SK-N-SH treated with all-trans-retinoic acid at 6 μM for 48 hours (cell line): ENCODE measurements around the gene TEX36.

Experiments
- ATAC-seq: fragments of 200-7000 bp; cut with Tn5 transposase; 3 replicates; pipeline ENCODE4 v1.9.1; 2020; ENCODE audit warnings: mild to moderate bottlenecking, moderate library complexity
- GLIS3 ChIP-seq: fragments of 250-450 bp; sonication (Bioruptor Pico); IDR thresholded peaks from 2 replicates; pipeline ENCODE4 v1.5.0; 2020; ENCODE audit warnings: mild to moderate bottlenecking, moderate library complexity
- OSR1 ChIP-seq: fragments of 250-450 bp; sonication (Bioruptor Pico); IDR thresholded peaks from 2 replicates; pipeline ENCODE4 v1.8.0; 2022; ENCODE audit warnings: moderate library complexity, mild to moderate bottlenecking, inconsistent platforms
- SNAI2 ChIP-seq: fragments of 250-450 bp; sonication (Bioruptor Pico); IDR thresholded peaks from 2 replicates; pipeline ENCODE4 v1.5.0; 2020; ENCODE audit warnings: mild to moderate bottlenecking, moderate library complexity
- TCF4 ChIP-seq: fragments of 250-450 bp; sonication (Bioruptor Pico); IDR thresholded peaks from 2 replicates; pipeline ENCODE4 v1.8.0; 2021; ENCODE audit warnings: mild to moderate bottlenecking, moderate library complexity, borderline replicate concordance
- ZFP30 ChIP-seq: fragments of 450-650 bp; formaldehyde crosslinking; IDR thresholded peaks from 2 replicates; pipeline ENCODE4 v1.5.0; 2022; ENCODE audit warnings: mild to moderate bottlenecking, moderate library complexity
- ZNF70 ChIP-seq: fragments of 450-650 bp; formaldehyde crosslinking; IDR thresholded peaks from 2 replicates; pipeline ENCODE4 v1.5.0; 2020; ENCODE audit warnings: mild to moderate bottlenecking, moderate library complexity
- ZNF8 ChIP-seq: fragments of 450-650 bp; formaldehyde crosslinking; IDR thresholded peaks from 2 replicates; pipeline ENCODE4 v1.5.0; 2020; ENCODE audit warnings: mild to moderate bottlenecking, moderate library complexity
- TF ChIP-seq, protein P1 (sequence below): fragments of 250-450 bp; sonication (Bioruptor Pico); IDR thresholded peaks from 2 replicates; pipeline ENCODE4 v1.5.1; 2020; ENCODE audit warnings: low read depth, mild to moderate bottlenecking, moderate library complexity
- TF ChIP-seq, protein P2 (sequence below): fragments of 250-450 bp; sonication (Bioruptor Pico); IDR thresholded peaks from 2 replicates; pipeline ENCODE4 v1.5.1; 2021; ENCODE audit warnings: mild to moderate bottlenecking, moderate library complexity

TEX36 gene

DNA sequence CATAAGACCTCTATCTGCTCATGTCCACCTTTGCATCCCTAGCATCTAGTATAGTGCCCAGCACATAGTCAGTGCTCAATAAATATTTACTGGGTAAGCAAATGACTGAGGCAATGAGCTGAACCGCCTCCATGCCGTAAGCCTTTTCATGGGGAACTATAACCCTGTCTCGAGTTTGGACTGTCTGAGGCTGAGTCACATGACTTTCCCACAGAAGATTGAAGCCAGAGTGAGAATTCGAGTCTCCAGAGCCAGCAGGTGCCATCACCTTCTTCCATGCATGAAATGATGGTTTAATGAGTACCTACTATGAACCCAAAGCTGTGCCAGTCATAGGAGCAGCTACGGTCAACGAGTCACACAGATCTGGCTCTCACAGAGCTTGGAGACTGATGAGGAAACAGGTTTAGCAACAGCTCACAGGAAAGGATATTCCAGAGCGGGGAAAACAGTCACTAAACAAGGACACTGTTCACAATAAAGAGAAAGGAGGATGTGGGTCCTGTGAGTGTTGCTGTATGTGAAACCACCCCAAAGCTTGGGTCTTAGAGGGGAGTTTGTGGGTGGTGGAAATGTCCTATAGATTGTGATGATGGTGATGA is 75.2 kb downstream of the TEX36 start:
- ATAC-seq, result no peak
- TF ChIP-seq ZNF70 (CRISPR knock-in tag), result no peak
- TF ChIP-seq OSR1 (CRISPR knock-in tag), result no peak
- no peak for TF ChIP-seq GLIS3 (CRISPR knock-in tag)
- no peak for TF ChIP-seq ZNF8 (CRISPR knock-in tag)
- TF ChIP-seq, protein P1, sequence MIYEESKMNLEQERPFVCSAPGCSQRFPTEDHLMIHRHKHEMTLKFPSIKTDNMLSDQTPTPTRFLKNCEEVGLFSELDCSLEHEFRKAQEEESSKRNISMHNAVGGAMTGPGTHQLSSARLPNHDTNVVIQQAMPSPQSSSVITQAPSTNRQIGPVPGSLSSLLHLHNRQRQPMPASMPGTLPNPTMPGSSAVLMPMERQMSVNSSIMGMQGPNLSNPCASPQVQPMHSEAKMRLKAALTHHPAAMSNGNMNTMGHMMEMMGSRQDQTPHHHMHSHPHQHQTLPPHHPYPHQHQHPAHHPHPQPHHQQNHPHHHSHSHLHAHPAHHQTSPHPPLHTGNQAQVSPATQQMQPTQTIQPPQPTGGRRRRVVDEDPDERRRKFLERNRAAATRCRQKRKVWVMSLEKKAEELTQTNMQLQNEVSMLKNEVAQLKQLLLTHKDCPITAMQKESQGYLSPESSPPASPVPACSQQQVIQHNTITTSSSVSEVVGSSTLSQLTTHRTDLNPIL (CRISPR knock-in tag), result no peak
- TF ChIP-seq TCF4 (CRISPR knock-in tag), result no peak
- no peak for TF ChIP-seq ZFP30 (CRISPR knock-in tag)
- TF ChIP-seq SNAI2, result no peak

DNA sequence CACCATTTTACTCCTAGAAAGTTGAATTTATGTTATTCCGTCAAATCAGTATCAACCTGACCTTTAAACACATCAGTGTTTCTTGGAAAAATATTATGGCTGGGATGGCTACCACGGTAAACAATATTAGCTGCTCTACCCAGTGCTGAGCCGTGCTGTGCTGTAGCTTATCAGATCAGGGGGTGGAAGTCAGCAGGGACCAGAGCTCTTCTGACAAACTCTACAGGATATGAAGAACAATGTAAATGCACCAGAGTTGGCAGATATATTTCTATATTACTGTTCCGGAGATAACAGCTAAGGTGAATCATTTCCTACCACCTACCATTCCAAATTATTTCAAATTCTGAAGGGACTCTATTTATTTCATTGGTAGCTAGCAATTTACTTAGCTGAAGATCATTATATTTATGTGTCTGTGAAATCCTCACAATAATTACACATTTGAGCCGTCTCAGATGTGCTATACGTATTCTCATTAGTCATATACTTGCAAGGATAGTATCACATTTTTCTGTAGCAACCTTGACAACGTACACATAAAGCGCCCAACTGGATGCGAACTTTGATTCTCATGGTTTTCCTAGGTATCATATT is 76.5 kb downstream of the TEX36 start:
- TF ChIP-seq, protein P2, sequence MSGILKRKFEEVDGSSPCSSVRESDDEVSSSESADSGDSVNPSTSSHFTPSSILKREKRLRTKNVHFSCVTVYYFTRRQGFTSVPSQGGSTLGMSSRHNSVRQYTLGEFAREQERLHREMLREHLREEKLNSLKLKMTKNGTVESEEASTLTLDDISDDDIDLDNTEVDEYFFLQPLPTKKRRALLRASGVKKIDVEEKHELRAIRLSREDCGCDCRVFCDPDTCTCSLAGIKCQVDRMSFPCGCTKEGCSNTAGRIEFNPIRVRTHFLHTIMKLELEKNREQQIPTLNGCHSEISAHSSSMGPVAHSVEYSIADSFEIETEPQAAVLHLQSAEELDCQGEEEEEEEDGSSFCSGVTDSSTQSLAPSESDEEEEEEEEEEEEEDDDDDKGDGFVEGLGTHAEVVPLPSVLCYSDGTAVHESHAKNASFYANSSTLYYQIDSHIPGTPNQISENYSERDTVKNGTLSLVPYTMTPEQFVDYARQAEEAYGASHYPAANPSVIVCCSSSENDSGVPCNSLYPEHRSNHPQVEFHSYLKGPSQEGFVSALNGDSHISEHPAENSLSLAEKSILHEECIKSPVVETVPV (CRISPR knock-in tag), result no peak
- 0 out of 2 replicates have a peak, but pooled peaks have one; percentile 12 for TF ChIP-seq TCF4 (CRISPR knock-in tag)

More for the DNA sequence above, 76.5 kb downstream of the TEX36 start:
- ATAC-seq, result no peak; the same call in 2 of the 3 replicates
